GM12865 (cell line): ENCODE measurements around the gene TBC1D23.
"Not testable (repeated sequence)": the region's sequence is repeated elsewhere in the genome, so short reads cannot be mapped to it uniquely, and the experiment has no call there.

ENCODE experiments used
- DNase-seq: peaks from one replicate; pipeline ENCODE4 v3.0.0; 2010; ENCODE audit warnings: low read depth
- H3K4me3 ChIP-seq: 2 replicates; pipeline ENCODE4 v1.5.1; 2011; ENCODE audit warnings: mild to moderate bottlenecking, low read depth, low read length, control low read depth
- TF ChIP-seq, protein P1 (sequence below): IDR thresholded peaks from 2 replicates; pipeline ENCODE4 v1.5.1; 2011; ENCODE audit warnings: low read length, control low read depth, low read depth, inconsistent platforms; ENCODE audit not compliant: insufficient read depth; ENCODE audit errors: missing control alignments

Gene TBC1D23

GRCh38 chr3:100330651-100331050 is 69.9 kb downstream of the TBC1D23 start:
- TF ChIP-seq, protein P1, sequence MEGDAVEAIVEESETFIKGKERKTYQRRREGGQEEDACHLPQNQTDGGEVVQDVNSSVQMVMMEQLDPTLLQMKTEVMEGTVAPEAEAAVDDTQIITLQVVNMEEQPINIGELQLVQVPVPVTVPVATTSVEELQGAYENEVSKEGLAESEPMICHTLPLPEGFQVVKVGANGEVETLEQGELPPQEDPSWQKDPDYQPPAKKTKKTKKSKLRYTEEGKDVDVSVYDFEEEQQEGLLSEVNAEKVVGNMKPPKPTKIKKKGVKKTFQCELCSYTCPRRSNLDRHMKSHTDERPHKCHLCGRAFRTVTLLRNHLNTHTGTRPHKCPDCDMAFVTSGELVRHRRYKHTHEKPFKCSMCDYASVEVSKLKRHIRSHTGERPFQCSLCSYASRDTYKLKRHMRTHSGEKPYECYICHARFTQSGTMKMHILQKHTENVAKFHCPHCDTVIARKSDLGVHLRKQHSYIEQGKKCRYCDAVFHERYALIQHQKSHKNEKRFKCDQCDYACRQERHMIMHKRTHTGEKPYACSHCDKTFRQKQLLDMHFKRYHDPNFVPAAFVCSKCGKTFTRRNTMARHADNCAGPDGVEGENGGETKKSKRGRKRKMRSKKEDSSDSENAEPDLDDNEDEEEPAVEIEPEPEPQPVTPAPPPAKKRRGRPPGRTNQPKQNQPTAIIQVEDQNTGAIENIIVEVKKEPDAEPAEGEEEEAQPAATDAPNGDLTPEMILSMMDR = no peak
- no peak for DNase-seq
- no peak overlapping the region for H3K4me3 ChIP-seq

- H3K4me3 ChIP-seq = no peak overlapping the region
- no peak for DNase-seq
- TF ChIP-seq, protein P1 = no peak
These were observed 70.9 kb downstream of the TBC1D23 start for GRCh38 chr3:100331660-100332059.

DNA sequence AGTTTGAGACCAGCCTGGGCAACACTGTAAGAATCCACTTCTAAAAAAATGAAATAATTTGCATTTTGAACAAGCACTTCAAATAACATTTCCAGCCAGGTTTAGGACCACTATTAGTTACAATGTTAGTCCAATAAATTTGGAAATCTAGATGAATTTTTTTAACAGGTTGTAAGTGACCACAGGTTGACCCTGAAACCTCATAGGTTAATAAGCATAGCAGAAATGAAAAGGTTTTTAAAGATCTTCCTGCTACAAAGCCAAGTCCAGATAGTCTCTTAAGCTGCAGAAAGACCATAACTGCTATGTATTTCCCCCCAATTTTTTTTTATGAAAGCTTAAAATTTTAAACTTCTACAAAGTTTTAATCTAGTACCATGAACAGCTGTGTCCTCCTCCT is 72.3 kb downstream of the TBC1D23 start:
- TF ChIP-seq, protein P1 = no peak
- no peak for DNase-seq

GRCh38 chr3:100333970-100334487 is 73.2 kb downstream of the TBC1D23 start:
- H3K4me3 ChIP-seq = peak overlapping the region; percentile 51
- DNase-seq = no peak
- TF ChIP-seq, protein P1 = no peak

More for the DNA sequence above, 72.3 kb downstream of the TBC1D23 start:
- H3K4me3 ChIP-seq = no peak overlapping the region

- peak; percentile 92 for DNase-seq
- TF ChIP-seq, protein P1 = no peak
- H3K4me3 ChIP-seq = peak within 1 kb of the TSS; percentile 94
These were observed 73.9 kb downstream of the TBC1D23 start, which contains the start of gene NIT2 for GRCh38 chr3:100334488-100335351. Gene NIT2, plus strand, starts transcription at chr3:100334757. Its CDS starts 35 bp downstream, at chr3:100334792.

DNA sequence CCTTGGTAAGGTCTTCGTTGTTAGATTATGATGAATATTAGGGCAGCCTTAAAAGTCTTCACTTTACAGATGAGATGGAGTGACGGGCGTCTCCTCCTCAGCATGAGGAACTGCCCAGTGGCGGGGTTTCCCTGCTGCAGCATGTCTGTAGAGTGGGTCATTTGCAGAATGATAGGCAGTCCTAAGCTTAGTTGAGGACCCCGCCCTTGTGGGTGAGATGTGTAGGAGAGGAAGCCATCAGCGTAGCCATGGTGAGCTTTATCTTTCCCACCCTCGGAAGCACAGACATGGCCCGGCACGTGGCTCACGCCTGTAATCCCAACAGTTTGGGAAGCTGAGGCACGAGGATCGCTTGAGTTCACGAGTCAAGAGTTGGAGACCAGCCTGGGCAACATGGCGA is 74.6 kb downstream of the TBC1D23 start:
- H3K4me3 ChIP-seq = peak overlapping the region; percentile 94
- TF ChIP-seq, protein P1 = no peak
- DNase-seq = peak; percentile 81

DNA sequence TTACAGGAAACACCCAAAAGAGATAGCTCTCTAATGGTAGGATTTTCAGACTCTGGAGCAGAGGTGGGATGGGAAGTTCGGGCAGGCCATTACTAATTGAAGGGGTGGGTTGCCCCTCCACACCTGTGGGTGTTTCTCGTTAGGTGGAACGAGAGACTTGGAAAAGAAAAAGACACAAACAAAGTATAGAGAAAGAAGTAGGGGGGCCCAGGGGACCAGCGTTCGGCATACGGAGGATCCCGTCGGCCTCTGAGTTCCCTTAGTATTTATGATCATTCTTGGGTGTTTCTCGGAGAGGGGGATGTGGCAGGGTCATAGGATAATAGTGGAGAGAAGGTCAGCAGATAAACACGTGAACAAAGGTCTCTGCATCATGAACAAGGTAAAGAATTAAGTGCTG is 75.4 kb downstream of the TBC1D23 start:
- DNase-seq, H3K4me3 ChIP-seq: not testable (repeated sequence)
